ENCODE data around the gene FGF14.

- no peak for TF ChIP-seq CTCF (IDR thresholded peaks at IDR 0.05)
- no peak for TF ChIP-seq POLR2A (IDR thresholded peaks at IDR 0.05)
Observed at GRCh38 chr13:102187313-102187712, 214.5 kb downstream of the FGF14 start.

Measured in Peyer's patch (tissue), 4 donors.